GM11168 (cell line): Measurements from ENCODE around the gene RALBP1.
"Not testable (repeated sequence)": the region's sequence is repeated elsewhere in the genome, so short reads cannot be mapped to it uniquely, and the experiment has no call there.

Experiments used
- in situ Hi-C: fragments of 300-500 bp; cut with MboI; formaldehyde crosslinking; loops from one replicate; pipeline ENCODE4 v1.12.0; 2022; ENCODE audit warnings: low sequenced_read_pairs; ENCODE audit not compliant: unreplicated experiment

The RALBP1 gene

DNA sequence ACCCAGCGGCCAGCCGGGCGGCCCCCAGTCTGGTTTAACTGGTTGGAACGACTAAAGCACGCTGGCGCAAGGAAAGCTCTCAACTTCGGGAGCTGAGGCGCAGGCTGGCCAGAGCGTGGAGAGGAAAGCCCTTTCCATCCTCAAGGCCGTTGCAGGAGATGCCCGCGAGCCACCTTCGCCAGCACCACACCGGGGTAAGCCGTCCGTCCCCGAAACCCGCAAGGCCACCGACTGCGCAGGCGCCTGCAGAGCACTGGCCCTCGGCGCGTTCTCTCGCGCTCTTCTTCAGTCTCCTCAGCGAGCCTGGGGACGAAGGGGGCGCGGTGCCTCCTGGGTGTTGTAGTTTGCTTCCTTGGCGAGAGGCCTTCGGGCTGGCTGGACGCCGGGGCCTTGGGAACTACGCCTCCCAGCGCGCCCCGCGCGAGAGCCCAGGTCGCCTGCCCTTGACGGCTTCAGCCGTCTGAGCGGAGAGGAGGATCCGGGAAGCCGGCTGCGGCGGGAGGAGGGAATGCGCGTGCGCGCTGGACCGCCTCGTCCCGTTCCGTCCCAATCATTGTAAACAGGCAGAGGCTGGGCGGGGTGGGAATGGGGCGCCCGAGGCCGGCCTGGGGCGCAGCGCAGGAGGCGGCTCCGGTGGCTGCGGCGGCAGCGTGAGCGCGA is at the start of gene RALBP1:
Gene RALBP1, plus strand, starts transcription at position 531 of the 660 bp plus-strand sequence. CDS start 37,533 bp downstream, outside the sequence.
- in situ Hi-C loops, result no loop called here

DNA sequence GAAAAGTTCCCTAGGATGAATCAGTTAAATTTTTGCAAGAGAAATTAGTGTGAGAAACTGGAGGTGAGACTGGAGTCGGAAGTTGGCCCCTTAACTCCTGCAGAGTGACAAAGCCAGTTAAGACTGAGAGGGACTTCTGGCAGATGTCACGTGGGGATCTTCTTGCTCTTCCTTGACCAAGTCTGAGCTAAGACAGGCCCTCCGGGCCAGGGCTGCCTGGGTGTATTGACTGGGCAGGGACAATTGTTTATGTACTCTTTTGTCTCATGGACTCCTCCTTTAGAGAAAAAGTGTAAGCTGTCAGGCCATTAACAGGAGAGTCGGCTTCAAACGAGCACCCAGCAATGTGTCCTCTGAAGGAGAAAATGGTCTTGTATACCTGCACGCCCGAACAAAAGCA is 48.6 kb upstream of the RALBP1 start:
- in situ Hi-C loops, result no loop called here

DNA sequence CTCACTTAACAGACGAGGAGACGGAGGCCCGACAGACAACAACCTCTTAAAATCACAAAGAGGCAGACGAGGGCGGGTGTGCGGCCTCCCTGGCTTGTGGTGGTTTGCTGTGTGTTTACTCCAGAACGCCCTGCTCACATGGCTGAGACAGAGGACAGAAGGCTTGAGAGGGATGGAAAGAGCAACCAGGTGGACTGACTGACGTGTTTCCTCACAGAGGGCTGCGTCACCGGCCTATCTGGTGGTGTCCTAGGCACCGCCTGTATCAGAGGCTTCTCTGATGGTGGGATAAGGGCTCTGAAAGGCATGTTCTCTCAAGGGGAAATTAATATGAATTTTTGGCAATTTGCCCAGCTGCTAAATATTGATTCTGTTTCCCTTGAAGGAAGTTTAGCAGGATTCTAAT is 47.0 kb upstream of the RALBP1 start:
- in situ Hi-C loops, result no loop called here

DNA sequence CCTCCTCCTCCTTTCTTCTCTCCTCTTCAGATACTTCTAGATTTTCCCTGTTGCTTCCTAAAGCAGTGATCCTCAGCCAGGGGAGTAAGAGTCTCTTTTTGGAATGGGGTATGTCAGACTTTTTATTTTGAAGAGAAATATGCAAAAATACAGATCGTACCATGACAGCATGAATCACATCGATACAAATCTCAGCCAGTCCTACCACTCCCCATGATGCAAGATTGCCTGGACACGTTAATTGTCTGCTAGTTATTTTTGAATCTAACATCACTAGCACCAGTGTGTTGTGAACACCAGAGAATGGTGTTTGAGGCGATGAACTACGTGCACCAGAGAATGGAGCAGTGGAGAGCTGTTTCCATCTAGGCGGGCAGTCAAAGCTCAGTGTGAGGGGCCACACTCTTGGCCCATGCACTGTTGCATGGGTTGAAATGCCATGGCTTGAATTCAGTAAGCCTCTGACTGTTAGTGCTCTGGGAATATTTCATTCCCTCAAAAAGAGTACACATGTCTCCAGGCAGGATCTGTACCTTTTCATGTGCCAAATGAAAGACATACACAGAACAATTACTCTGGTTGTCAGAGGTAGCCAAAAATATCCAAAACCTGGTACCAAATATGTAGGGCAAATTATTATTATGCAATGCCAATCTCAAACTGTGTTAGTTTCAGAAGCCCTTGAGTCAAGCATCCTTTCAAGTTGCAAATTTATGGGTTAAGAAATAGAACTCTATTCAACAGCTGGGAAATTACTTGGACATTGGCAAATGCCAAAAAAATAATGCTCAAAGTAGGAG is 46.3 kb upstream of the RALBP1 start:
- in situ Hi-C loops, result no loop called here

DNA sequence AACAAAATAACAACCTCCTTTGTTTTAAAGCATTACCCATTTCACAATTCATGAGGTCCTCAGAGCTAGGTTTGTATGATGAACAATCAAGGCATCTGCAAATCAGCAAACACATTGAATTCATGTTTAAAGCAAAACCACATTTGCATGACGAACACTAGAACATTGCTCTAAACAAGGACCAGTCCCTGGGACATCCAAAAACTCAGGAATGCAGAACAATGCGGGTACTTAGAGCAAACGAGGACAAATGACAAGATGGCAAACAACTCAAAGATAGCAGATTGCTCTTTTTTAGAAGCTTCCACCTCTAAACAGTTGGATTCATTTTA is 45.7 kb upstream of the RALBP1 start:
- in situ Hi-C loops, result no loop called here

DNA sequence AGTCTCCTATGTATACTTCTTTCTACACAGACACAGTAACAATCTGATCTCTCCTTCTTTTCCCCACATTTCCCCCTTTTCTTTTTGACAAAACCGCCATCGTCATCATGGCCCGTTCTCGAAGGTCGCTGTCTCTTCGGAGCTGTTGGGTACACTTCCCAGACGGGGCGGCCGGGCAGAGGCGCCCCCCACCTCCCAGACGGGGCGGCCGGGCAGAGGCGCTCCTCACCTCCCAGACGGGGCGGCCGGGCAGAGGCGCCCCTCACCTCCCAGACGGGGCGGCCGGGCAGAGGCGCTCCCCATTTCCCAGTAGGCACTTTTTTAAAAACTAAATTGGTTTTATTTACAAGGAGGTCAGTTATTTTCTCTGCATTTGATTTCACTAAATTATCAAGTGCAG is 45.0 kb upstream of the RALBP1 start:
- in situ Hi-C loops, result not testable (repeated sequence)

DNA sequence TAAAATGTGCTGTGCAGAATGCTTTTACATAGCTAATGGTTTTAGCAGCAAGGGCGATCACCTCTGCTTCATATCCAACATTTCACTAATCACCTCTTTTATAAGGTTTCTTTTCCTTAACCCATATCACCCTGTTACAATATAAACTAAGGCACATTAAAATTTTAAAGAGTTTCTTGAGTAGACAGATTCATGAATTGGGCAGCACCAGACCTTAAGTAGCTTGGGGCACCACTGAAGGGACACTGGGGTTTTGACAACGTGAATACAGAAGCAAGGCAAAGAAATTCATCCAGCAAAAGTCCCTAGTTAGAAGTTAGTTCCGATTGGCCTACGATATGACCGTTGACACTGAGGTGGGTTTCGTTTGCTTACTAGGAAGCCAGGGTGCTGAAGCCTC is 44.0 kb upstream of the RALBP1 start:
- in situ Hi-C loops, result no loop called here

DNA sequence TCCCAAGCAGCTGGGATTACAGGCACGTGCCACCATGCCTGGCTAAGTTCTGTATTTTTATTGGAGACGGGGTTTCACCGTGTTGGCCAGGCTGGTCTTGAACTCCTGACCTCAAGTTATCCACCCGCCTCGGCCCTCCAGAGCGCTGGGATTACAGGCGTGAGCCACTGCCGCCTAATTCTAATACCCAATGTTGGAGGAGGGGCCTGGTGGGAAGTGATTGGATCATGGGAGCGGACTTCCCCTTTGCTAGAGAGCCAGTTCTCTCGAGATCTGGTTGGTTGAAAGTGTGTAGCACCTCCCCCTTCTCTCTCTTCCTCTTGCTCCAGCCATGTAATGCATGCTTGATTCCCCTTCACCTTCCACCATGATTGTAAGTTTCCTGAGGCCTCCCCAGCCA is 42.2 kb upstream of the RALBP1 start:
- in situ Hi-C loops, result not testable (repeated sequence)

DNA sequence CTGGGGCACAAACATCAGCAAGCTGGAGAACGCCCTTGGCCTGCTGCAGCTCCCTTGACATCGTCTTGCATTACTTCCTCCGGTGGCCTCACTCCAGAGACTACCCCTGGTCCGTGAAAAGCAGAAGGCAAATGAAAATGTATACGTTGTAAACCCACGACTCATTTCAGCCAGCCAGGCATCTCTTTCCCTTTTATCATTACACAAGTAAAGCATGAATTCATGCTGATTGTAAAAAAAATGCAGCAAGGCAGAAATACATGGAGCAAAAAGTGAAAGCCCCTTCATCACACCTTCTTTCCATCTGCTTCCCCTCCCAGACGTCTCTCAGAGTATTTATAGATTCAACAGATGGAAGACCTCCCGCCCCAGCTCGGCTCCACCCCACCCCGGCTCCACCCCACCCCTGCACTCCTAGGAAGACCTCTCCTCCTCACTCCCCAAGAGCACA is 41.6 kb upstream of the RALBP1 start:
- in situ Hi-C loops, result no loop called here

DNA sequence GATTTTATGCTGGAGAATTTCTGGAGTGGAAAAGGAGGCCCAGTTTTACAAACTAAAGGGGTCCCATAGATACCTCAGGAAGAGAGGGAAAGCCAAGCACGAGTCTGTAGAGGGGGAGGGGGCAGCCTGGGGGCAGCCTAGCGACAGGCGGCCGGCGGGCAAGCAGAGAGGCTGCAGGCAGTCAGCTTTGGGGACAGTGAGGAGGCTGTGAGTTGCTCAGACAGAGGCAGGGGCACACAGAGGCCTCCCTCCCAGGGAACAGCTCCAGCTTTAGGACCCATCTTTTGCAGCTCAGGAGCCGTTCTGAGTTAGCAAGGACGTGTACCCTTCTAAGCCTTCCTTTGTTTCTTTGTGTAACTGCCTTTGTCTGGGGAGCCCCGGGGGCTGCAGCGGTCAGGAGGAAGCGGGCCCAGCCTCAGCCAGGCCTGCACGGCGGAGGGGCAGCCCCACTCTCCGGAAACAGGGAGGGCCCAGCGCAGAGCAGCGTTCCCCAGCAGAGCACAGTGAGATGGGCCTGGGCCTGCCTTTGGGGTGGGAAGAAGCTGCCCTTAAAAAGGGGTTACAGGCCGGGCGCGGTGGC is 41.1 kb upstream of the RALBP1 start:
- in situ Hi-C loops, result no loop called here

DNA sequence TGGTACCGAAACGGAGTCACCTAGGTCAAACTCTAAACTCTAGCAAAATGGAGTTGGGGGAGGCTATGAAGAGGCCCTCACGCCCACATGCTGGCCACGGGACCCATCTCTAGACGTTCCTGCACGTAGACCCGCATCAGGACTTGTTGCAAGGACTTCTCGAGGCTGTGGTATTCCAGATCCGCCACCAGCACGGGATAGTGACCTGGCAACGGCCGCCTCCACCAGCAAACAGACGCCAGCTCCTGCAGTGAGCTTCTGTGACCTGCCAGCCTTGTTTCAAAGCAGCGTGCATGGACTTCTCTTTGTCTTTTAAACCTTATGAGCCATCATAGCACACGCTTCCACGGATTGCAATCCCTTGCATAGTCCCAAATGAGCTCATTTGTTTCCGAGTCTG is 40.3 kb upstream of the RALBP1 start:
- in situ Hi-C loops, result no loop called here

DNA sequence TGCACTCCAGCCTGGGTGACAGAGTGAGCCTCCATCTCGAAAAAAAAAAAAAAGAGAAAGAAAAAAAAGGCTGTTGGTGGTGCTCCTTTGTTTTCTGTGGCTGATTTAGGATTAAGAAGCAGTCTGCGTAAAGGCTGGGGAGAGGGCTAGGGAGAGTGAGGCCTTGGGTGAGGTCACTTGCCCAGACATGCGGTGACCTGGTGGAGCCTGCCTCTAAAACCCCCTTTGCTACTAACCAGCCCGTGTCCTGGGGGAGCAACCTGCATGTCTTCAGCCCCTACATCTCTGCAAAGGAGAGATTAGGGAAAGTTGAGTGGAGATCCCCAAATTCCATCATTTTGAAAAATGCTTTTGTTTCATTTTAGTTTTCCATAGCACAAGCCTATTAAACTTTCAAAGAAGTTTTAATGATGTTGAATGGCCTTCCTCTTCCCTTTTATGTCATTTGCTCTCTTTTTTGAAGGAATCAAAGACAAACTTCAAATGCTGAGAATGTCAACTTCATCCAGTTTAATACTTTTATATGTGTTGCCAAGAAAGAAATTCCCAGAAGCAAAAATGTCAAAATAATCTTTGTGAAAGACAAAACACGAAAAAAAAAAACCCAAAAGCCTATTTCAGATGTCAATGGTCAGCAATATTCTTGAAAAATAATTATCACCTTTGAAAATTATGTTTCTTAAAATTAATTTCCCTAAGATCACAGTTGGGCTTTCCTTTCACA is 38.9 kb upstream of the RALBP1 start:
- in situ Hi-C loops, result no loop called here

DNA sequence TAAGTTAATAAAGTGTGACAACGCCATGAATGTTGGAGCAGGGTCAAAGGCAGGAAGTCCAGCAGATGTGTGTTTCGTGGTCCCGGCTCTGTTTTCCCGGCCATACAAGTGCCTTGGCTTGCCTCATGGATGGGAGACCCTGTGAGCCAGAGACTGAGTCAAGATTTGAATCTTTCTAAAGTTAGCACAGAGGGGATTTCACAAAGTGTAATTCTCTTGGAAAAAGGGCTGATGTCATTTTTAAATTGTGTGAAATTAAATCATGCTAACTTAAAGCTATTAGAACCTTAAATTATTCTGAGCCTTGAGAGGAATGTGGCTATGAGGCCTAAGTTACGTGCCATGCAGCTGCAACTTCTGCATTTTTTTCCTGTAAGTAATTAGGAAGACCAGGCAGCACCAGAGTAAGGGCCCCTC is 38.3 kb upstream of the RALBP1 start:
- in situ Hi-C loops, result no loop called here

DNA sequence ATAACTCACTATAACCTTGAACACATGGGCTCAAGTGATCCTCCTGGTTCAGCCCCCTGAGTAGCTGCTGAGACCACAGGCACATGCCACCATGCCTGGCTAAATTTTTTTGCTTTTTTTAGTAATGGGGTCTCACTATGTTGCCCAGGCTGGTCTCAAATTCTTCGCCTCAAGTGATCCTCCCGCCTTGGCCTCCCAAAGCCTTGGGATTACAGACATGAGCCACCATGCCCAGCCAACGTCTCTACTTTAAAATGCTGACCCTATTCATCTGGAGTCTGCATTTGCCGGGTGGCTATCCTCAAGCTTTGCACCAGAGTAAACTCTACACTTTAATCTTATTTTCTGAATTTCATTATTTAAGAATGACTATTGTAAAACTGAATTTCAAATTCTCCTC is 37.6 kb upstream of the RALBP1 start:
- in situ Hi-C loops, result no loop called here

DNA sequence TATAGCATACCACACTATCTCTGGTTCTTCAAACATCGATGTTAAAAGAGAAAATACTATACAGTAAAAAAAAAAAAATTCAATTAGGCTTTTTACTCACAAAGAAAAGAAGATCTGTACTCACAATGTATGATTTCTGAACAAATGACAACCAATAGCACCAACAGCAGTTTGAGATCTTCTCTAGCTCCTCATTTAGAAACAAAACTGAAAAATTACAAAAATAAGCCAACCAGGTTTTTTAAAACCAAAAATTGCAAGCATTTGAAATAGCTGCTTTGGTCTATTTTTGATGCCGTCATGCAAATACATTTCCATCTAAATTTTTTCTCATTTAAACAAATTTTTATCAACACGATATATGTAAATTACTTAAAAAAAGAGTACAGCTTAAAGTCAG is 34.3 kb upstream of the RALBP1 start:
- in situ Hi-C loops, result no loop called here

DNA sequence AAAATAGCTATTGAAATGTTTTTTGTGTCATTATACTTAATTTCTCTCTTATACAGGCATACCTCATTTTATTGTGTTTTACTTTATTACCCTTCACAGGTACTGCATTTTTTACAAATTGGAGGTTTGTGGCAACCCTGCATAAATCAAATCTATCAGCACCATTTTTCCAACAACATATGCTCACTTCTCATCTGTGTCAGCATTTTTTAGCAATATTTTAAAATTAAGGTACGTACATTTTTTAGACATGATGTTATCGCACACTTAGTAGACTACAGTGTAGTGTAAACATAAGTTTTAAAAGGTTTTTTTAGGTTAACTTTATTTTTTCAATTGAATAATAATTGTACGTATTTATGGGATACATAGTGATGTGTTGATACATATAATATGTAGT is 30.8 kb upstream of the RALBP1 start:
- in situ Hi-C loops, result no loop called here

DNA sequence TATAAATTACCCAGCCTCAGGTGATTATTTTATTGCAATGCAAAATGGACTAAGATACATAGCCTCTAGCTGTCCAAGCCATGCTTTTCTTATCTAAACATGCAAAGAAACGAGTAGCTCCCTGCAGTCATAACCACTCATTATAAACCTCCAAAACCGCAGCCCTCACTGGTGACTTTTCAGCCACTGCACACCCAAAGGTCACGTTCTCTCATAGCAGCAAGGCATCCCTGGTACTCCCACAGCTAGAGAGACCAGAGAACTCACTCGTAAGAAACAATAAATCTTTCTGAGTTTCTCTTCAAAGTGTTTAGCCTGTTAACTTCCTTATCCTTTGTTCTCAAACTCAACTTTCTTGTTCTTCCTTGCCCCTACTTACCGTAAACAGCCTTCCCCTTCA is 28.5 kb upstream of the RALBP1 start:
- in situ Hi-C loops, result no loop called here

DNA sequence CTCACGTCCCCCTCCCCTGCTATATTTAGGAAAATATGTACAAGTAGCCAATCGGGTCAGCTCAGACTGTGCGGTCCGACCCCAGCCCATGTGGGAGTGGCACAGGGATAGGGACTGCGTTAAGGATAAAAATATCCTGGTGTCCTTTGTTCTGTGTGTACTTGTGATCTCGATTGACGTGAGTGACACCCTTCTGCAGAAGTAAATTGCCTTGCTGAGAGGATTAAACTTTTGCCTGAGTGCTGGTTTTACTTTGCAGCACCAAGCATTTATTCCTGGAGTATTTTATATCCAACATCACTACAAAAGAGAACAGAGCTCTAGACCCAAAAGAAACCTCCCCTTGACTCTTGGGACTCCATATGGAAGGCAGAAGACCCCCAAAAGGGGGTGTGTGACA is 28.0 kb upstream of the RALBP1 start:
- in situ Hi-C loops, result no loop called here

DNA sequence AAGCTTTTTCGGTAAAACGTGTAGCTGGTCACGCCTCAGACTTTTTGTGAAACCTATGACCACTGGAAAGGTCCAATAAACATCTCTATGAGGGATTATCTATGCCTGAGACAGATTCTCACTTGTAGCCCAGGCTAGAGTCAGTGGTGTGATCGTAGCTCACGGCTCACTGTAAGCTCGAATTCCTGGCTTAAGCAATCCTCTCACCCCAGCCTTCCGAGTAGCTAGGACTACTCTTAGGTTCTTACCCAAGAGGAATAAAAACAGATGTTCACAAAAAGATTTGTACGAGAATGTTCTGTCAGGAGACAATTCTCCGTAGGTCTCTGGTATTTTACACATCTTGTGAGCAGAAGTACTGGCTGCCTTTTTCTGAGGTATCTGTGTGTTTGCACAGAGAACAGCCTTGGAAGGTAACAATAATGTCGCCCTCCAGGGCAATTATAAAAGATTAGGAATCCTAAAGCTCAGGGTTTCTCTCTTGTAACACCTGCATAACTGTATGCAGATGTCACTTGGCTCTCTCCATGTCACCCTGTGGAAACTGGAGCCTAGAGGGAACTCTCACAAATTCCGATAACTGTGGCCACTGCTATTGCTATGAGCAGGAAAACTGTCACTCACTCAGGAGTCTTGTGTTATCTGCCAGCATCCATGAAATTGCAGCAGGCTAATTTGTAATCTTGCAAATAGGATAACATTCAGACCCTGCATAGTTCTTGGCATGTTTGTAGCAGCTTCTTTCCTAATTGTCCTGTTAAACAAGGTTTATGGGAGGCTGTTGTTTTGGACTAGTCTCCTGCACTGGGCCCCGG is 25.5 kb upstream of the RALBP1 start:
- in situ Hi-C loops, result no loop called here

DNA sequence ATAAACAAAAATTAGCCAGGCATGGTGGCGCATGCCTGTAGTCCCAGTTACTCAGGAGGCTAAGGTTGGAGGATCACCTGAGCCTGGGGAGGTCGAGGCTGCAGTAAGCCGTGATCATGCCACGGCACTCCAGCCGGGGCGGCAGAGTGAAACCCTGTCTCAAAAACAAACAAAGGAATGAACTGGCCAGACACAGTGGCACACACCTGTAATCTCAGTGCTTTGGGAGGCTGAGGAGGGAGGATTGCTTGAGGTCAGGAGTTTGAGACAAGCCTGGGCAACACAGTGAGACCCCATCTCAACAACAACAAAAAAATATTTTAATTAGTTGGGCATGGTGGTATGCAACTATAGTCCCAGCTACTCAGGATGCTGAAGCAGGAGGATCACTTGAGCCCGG is 24.4 kb upstream of the RALBP1 start:
- in situ Hi-C loops, result not testable (repeated sequence)
